SJCRH30 (cell line): ENCODE data around the gene PSRC1. TPM values are rescaled to one million over a fixed set of nuclear protein-coding genes. Genes with fewer than 3 reads are reported as not detected.

Experiments used
- DNase-seq, 2 experiments: peaks; one replicate each; pipeline ENCODE4 v3.0.0-alpha.2; 2015 to 2020
- H3K27ac ChIP-seq: fragments of 250-450 bp; sonication (Bioruptor Pico); 2 replicates; pipeline ENCODE4 v1.5.1; 2020; ENCODE audit warnings: mild to moderate bottlenecking, moderate library complexity
- H3K27me3 ChIP-seq: fragments of 250-450 bp; sonication (Bioruptor Pico); 2 replicates; pipeline ENCODE4 v1.5.1; 2020; ENCODE audit warnings: mild to moderate bottlenecking, moderate library complexity
- H3K36me3 ChIP-seq: fragments of 250-450 bp; sonication (Bioruptor Pico); 2 replicates; pipeline ENCODE4 v1.5.1; 2020; ENCODE audit warnings: mild to moderate bottlenecking, moderate library complexity
- H3K4me1 ChIP-seq: fragments of 250-450 bp; sonication (Bioruptor Pico); 2 replicates; pipeline ENCODE4 v1.5.1; 2020; ENCODE audit warnings: mild to moderate bottlenecking, moderate library complexity
- H3K4me3 ChIP-seq: fragments of 250-450 bp; sonication (Bioruptor Pico); 2 replicates; pipeline ENCODE4 v1.5.1; 2020; ENCODE audit warnings: mild to moderate bottlenecking, moderate library complexity
- H3K9me3 ChIP-seq: fragments of 250-450 bp; sonication (Bioruptor Pico); replicated peaks from 2 replicates; pipeline ENCODE4 v1.5.1; 2020; ENCODE audit warnings: mild to moderate bottlenecking, moderate library complexity
- total RNA-seq: library from RNA; depleted of rRNA; stranded (reverse); fragments of >200 nt; shearing (Covaris generic); gene quantifications from 2 replicates; pipeline ENCODE4 v1.2.3, GENCODE V29; 2014

Gene PSRC1
- total RNA-seq, 1 experiment from 2014 or later = 67.5 TPM

DNA sequence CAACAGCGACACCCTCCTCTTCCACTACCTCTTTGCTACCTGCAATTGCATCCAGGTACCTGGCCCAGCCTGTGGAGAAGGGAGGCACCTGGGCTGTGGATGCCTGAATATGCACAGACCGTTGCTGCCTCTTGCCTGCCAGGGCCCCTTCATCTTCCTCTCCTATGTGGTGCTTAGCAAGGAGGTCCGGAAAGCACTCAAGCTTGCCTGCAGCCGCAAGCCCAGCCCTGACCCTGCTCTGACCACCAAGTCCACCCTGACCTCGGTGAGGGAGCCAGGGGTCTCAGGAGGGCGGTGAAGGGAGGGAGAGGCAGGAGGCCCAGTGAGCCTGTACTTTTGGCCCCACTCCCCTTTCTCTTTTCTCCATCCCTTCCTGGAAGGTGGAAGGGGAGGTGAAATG lies 11.5 kb downstream of the PSRC1 start:
- no peaks in the 10 kb centered on the region for H3K36me3 ChIP-seq
- peaks cover 50% of the 10 kb centered on the region for H3K4me1 ChIP-seq
- DNase-seq = no peak

DNA sequence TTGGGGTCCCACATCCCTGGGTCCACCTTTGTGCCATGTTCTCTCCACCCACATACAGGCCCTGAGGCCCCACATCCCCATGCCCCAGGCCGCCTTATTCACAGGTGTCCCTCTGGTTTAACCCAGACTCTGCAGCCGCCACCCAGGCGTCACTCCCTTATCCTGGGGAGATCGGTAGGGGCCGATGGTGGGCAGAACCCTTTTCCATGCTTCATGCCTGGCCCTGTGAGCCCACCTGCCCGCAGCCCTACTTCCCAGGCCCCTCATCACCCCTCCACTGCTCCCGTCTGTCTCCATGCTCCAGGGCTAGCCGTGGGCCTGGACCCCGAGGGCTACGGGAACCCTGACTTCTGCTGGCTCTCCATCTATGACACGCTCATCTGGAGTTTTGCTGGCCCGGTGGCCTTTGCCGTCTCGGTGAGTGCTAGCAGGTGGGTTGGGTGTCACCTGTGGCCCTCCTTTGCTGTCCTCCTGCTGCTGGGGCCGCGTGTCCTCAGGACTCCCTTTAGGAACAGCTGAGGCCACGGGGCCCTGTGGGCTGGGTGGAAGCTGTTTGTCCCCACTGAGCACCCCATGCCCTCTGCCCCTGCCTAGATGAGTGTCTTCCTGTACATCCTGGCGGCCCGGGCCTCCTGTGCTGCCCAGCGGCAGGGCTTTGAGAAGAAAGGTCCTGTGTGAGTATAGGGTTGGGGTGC lies 12.2 kb downstream of the PSRC1 start:
- Histone ChIP-seq H3K4me1 (peaks cover 43% of the 10 kb centered on the region), H3K4me3 (no peak overlapping the region), H3K27me3 (no peaks in the 10 kb centered on the region), H3K27ac (no peak overlapping the region), H3K9me3 (no peaks in the 10 kb centered on the region), H3K36me3 (no peaks in the 10 kb centered on the region)
- no peak for DNase-seq

More for the DNA sequence above, 11.5 kb downstream of the PSRC1 start:
- Histone ChIP-seq H3K4me3 (no peak overlapping the region), H3K27me3 (no peaks in the 10 kb centered on the region), H3K27ac (no peak overlapping the region), H3K9me3 (no peaks in the 10 kb centered on the region)

DNA sequence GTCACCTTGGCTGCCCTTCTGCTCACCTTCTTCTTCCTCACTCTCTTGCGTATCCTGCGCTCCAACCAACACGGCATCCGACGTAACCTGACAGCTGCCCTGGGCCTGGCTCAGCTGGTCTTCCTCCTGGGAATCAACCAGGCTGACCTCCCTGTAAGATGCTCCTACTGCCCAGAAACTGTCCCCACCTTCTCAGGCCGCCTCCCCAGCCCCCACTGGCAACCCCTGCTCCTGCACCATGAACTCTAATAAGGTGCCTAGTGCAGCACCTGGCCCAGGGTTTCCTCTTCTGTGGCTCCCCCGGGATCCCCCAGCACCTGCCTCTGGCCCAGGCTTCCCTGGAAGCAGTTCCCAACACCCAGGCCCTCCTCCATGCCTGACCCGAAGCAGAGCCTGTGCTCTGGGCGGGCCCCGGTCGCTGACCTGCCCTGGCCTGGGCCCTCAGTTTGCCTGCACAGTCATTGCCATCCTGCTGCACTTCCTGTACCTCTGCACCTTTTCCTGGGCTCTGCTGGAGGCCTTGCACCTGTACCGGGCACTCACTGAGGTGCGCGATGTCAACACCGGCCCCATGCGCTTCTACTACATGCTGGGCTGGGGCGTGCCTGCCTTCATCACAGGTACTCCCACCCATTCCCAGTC lies 12.8 kb downstream of the PSRC1 start:
- Histone ChIP-seq H3K4me1 (peaks cover 36% of the 10 kb centered on the region), H3K4me3 (no peak overlapping the region), H3K27me3 (no peaks in the 10 kb centered on the region), H3K27ac (no peak overlapping the region), H3K36me3 (no peaks in the 10 kb centered on the region), H3K9me3 (no peaks in the 10 kb centered on the region)
- DNase-seq = peak in 1 of 2 experiments; percentile 26

DNA sequence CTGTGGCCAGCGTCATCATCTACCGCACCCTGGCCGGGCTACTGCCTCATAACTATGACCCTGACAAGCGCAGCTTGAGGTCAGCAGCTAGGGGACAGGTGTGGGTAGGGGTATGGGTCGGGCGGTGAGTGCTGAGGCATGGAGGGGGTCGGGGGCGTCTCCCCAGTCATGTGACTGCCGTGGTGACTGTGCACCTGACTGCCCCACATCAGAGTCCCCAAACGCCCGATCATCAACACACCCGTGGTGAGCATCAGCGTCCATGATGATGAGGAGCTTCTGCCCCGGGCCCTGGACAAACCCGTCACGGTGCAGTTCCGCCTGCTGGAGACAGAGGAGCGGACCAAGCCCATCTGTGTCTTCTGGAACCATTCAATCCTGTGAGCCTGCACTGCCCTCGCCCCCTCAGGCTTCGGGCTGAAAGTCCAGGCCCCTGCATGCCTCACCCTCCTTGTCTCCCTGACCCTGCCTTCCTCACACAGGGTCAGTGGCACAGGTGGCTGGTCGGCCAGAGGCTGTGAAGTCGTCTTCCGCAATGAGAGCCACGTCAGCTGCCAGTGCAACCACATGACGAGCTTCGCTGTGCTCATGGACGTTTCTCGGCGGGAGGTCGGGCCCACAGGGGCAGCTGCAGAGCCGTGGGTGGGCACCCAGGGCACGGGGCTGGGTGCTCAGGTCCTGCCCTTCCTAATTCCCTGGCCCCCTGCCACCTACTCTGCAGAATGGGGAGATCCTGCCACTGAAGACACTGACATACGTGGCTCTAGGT lies 13.5 kb downstream of the PSRC1 start:
- peak; percentile 51 to 63 for DNase-seq
- Histone ChIP-seq H3K4me1 (peaks cover 31% of the 10 kb centered on the region), H3K9me3 (no peaks in the 10 kb centered on the region), H3K36me3 (no peaks in the 10 kb centered on the region), H3K4me3 (no peak overlapping the region), H3K27me3 (no peaks in the 10 kb centered on the region), H3K27ac (no peak overlapping the region)

DNA sequence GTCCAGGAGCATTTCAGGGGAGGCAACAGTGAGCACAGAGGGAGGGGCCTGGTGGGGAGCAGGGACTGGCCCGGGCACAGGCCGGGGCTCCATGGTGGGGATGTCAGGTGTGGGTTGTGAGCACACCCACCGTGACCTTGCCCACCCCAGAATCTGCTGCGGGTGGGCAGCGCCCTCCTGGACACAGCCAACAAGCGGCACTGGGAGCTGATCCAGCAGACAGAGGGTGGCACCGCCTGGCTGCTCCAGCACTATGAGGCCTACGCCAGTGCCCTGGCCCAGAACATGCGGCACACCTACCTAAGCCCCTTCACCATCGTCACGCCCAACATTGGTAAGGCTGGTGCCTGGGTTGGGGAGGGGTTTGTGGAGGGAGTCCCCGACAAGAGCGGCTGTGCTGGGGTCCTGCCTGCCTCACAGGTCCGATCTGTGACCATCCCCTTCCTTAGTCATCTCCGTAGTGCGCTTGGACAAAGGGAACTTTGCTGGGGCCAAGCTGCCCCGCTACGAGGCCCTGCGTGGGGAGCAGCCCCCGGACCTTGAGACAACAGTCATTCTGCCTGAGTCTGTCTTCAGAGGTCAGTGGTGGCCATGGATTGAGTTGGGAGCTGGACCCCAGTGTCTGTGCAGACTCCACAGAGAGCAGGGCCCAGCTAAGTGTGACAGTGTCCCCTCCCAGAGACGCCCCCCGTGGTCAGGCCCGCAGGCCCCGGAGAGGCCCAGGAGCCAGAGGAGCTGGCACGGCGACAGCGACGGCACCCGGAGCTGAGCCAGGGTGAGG lies 14.3 kb downstream of the PSRC1 start:
- Histone ChIP-seq H3K27me3 (no peaks in the 10 kb centered on the region), H3K4me1 (peaks cover 23% of the 10 kb centered on the region), H3K9me3 (no peaks in the 10 kb centered on the region), H3K27ac (no peak overlapping the region), H3K4me3 (no peak overlapping the region), H3K36me3 (no peaks in the 10 kb centered on the region)
- no peak for DNase-seq

DNA sequence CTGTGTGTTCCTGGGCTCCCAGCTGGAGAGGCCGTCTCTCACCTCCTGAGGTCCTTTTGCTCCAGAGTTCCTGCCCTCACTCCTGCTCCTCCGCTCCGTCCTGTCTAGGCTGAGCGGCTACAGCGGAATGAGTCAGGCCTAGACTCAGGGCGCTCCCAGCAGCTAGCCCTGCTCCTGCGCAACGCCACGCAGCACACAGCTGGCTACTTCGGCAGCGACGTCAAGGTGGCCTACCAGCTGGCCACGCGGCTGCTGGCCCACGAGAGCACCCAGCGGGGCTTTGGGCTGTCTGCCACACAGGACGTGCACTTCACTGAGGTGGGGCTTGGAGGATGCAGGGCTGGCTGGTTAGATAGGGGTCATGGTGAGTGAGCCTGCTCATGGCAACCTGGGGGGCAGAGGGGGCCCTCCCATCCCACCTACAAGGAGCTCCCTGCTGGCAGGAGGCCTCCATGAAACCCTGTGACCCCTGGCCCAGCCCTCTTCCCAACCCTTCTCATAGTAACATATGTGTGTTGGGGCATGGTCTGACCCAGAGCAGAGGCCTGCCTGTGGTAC lies 15.1 kb downstream of the PSRC1 start:
- H3K9me3 ChIP-seq = no peaks in the 10 kb centered on the region
- no peak for DNase-seq
- H3K36me3 ChIP-seq = no peaks in the 10 kb centered on the region
- H3K27me3 ChIP-seq = no peaks in the 10 kb centered on the region
- no peak overlapping the region for H3K4me3 ChIP-seq
- no peak overlapping the region for H3K27ac ChIP-seq
- peaks cover 19% of the 10 kb centered on the region for H3K4me1 ChIP-seq

DNA sequence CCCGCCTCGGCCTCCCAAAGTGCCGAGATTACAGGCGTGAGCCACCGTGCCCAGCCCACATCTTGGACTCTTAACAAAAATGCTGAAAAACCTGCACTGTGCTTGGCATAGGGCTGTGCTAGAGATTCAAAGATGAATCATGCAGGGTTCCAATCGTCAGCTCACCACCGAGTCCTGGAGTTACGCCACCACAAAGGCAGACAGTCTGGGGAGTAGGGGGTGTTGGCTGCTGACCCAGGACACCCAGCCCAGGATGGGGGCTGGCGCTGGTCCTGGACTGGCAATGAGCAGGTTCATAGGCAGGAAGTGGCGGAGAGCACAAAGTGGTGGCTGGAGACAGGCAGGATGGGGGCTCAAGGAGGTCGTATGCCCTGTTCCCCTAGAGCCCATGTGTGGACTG lies 16.0 kb downstream of the PSRC1 start:
- Histone ChIP-seq H3K27me3 (no peaks in the 10 kb centered on the region), H3K9me3 (no peaks in the 10 kb centered on the region), H3K4me1 (peaks cover 10% of the 10 kb centered on the region), H3K36me3 (no peaks in the 10 kb centered on the region), H3K27ac (no peak overlapping the region), H3K4me3 (no peak overlapping the region)
- DNase-seq = no peak

DNA sequence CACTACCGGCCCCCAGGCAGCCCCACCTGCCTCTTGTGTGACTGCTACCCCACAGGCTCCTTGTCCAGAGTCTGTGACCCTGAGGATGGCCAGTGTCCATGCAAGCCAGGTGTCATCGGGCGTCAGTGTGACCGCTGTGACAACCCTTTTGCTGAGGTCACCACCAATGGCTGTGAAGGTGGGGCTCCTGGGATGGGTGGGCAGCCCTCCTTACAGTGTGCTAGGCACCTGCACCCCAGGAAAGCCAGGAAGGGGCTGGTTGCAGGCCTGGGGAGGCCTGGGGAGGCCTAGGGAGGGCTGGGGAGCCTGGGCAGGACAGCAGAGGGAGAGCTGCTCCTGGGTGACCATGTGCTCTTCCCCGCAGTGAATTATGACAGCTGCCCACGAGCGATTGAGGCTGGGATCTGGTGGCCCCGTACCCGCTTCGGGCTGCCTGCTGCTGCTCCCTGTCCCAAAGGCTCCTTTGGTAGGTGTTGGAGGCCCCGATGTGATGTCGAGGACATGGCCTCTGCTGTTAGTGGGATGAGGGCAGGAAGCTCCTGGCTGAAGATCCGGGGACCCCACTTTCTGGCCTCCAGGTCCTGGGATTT lies 17.1 kb downstream of the PSRC1 start:
- Histone ChIP-seq H3K4me1 (peaks cover 8% of the 10 kb centered on the region), H3K9me3 (no peaks in the 10 kb centered on the region), H3K36me3 (no peaks in the 10 kb centered on the region), H3K4me3 (no peak overlapping the region), H3K27ac (no peak overlapping the region), H3K27me3 (no peaks in the 10 kb centered on the region)
- no peak for DNase-seq

DNA sequence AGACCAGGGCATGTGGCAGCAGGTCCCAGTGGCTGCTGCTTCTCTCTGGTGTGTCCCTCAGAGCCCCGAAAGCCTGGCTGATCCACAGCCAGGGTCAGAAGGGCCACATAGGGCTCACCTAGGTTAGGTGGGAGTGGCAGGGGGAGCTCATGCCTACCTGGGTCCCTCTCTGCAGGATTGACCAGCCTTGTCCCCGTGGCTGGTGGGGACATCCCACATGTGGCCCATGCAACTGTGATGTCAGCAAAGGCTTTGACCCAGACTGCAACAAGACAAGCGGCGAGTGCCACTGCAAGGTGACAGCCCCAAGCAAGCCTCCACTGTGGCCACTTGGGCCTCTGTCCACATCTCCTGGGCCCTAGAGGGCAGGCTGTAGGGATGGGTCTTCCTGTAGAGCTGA lies 17.9 kb downstream of the PSRC1 start:
- Histone ChIP-seq H3K27me3 (no peaks in the 10 kb centered on the region), H3K4me3 (no peak overlapping the region), H3K36me3 (no peaks in the 10 kb centered on the region), H3K27ac (no peak overlapping the region), H3K9me3 (no peaks in the 10 kb centered on the region), H3K4me1 (peaks cover 7% of the 10 kb centered on the region)
- no peak for DNase-seq

DNA sequence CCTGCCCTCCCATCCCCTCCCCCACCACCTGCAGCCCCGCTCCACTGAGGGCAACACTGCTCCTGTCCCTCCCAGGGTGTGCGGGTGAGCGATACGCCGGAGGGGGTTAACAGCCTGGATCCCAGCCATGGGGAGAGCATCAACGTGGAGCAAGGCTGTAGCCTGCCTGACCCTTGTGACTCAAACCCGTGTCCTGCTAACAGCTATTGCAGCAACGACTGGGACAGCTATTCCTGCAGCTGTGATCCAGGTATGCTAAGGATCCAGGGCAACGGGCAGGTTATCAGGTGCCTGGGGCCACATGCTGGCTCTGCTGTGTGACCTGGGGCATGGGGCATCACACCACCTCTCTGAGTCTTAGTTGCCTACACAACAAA lies 18.6 kb downstream of the PSRC1 start:
- H3K27me3 ChIP-seq = no peaks in the 10 kb centered on the region
- no peak overlapping the region for H3K4me3 ChIP-seq
- peaks cover under 1% of the 10 kb centered on the region; the same call in 1 of the 2 replicates for H3K4me1 ChIP-seq
- H3K27ac ChIP-seq = no peak overlapping the region
- H3K36me3 ChIP-seq = no peaks in the 10 kb centered on the region
- no peak for DNase-seq
- H3K9me3 ChIP-seq = no peaks in the 10 kb centered on the region

DNA sequence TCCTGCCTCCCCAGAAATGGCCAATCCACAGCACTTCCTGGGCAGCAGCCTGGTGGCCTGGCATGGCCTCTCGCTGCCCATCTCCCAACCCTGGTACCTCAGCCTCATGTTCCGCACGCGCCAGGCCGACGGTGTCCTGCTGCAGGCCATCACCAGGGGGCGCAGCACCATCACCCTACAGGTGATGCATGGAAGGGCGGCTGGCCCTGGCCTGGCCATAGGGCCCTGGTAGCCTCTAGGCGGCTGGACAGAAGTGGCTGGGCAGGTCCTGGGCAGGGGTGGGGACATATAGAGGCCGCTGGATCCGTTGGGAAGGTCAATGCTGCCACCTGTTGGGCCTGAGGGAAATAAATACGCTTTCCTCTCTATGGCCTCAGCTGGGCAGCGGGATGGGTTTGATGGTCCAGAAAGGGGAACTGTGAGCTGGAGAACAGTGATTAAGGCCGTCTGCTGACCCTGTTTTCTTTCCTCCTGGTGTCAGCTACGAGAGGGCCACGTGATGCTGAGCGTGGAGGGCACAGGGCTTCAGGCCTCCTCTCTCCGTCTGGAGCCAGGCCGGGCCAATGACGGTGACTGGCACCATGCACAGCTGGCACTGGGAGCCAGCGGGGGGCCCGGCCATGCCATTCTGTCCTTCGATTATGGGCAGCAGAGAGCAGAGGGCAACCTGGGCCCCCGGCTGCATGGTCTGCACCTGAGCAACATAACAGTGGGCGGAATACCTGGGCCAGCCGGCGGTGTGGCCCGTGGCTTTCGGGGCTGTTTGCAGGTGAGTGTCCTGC lies 19.2 kb downstream of the PSRC1 start:
- Histone ChIP-seq H3K36me3 (no peaks in the 10 kb centered on the region), H3K4me3 (no peak overlapping the region)

DNA sequence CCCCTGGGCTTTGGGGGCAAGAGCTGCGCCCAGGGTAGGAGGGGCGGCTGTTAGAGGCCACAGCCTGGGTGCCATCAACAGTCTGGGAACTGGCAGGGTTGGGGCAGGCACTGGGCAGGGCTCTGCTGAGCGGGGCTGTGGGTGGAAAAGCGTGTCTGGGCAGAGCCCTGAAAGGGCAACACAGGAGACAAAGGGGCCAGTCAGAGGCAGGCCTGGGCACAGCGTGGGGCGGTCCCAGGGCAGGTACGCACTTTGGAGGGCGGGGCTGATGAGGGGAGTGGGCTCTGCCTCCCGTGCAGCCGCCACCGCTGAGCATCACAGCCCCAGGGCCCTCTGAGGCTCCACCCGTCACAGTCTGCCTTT lies 19.7 kb downstream of the PSRC1 start:
- no peaks in the 10 kb centered on the region for H3K9me3 ChIP-seq
- H3K27ac ChIP-seq = no peak overlapping the region
- no peaks in the 10 kb centered on the region for H3K27me3 ChIP-seq
- no peaks in the 10 kb centered on the region for H3K4me1 ChIP-seq
- no peak overlapping the region for H3K4me3 ChIP-seq
- DNase-seq = no peak
- no peaks in the 10 kb centered on the region for H3K36me3 ChIP-seq

More for the DNA sequence above, 19.2 kb downstream of the PSRC1 start:
- H3K4me1 ChIP-seq = no peaks in the 10 kb centered on the region
- DNase-seq = peak; percentile 83 to 86
- H3K27ac ChIP-seq = no peak overlapping the region
- H3K27me3 ChIP-seq = no peaks in the 10 kb centered on the region
- H3K9me3 ChIP-seq = no peaks in the 10 kb centered on the region

DNA sequence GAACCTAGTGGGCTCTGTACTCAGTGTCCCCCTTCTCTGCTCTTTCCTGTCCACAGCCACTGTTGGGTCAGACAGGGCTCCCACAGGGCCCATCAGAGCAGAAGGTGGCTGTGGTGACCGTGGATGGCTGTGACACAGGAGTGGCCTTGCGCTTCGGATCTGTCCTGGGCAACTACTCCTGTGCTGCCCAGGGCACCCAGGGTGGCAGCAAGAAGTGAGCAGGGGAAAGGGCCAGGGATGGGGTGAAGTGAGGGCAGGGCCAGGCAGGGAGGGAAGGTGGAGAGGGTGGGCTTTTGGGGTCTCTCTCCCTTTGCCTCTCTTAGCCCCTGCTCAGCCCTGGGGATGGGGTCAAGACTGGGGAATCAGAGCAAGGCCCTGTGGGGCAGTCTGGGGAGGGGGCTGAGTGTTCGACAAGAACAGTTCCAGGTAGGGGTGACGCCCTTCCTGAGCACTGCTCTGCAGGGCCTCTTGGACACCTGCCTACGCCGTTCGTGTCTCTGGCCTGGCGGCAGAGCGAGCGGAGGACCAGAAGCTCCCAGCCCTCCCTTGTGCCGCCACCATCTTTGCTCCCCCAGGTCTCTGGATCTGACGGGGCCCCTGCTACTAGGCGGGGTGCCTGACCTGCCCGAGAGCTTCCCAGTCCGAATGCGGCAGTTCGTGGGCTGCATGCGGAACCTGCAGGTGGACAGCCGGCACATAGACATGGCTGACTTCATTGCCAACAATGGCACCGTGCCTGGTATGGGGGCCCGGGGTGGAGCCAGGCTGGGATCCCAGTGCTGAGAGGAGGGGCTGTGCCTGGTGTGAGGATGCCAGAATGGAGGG lies 20.5 kb downstream of the PSRC1 start:
- no peaks in the 10 kb centered on the region for H3K4me1 ChIP-seq
- no peaks in the 10 kb centered on the region for H3K27me3 ChIP-seq
- no peak for DNase-seq
- no peak overlapping the region for H3K27ac ChIP-seq
- H3K4me3 ChIP-seq = no peak overlapping the region
- H3K36me3 ChIP-seq = no peaks in the 10 kb centered on the region
- H3K9me3 ChIP-seq = no peaks in the 10 kb centered on the region
